H1 (cell line): ENCODE measurements around the gene CCDC7. TPM values are rescaled to one million over a fixed set of nuclear protein-coding genes. Genes with fewer than 3 reads are reported as not detected.

Source experiments
- CTCF ChIA-PET: fragments of 300-600 bp; sonication (Branson Sonifier 250); formaldehyde crosslinking; loops from one replicate; lab custom pipeline; 2021; ENCODE audit not compliant: partially characterized antibody; lab: Charles Lee
- POLR2A ChIA-PET: fragments of 300-600 bp; sonication (Branson Sonifier 250); formaldehyde crosslinking; loops from one replicate; lab custom pipeline; 2021; ENCODE audit warnings: inconsistent platforms; ENCODE audit not compliant: partially characterized antibody; lab: Charles Lee
- DNase-seq, 2 experiments: peaks; one replicate each; pipeline versions ENCODE4 v3.0.0 to v3.0.0-alpha.2; 2010 to 2022; ENCODE audit warnings: low spot score in 2 of 2, low read depth in 1 of 2, mixed read lengths in 1 of 2
- FAIRE-seq: peaks from 2 replicates; lab custom pipeline; 2011; peaks lifted over from hg19 to GRCh38; lab: Jason Lieb, UNC
- H2AFZ ChIP-seq: 2 replicates; pipeline ENCODE4 v1.8.1; 2012; ENCODE audit warnings: low read length, inconsistent platforms
- H2AK5ac ChIP-seq: 2 replicates; pipeline ENCODE4 v1.6.1; 2013; ENCODE audit warnings: low read depth, low read length
- H2BK120ac ChIP-seq: replicated peaks from 2 replicates; pipeline ENCODE3; 2013; ENCODE audit warnings: low read depth, low read length, inconsistent platforms
- H2BK12ac ChIP-seq: 2 replicates; pipeline ENCODE4 v1.6.1; 2013; ENCODE audit warnings: low read depth, low read length
- H2BK15ac ChIP-seq: 2 replicates; pipeline ENCODE4 v1.6.1; 2013; ENCODE audit warnings: low read length
- H2BK20ac ChIP-seq: 2 replicates; pipeline ENCODE4 v1.6.1; 2013; ENCODE audit warnings: low read length
- H2BK5ac ChIP-seq: 2 replicates; pipeline ENCODE4 v1.6.1; 2013; ENCODE audit warnings: low read depth, low read length
- H3K14ac ChIP-seq: 2 replicates; pipeline ENCODE4 v1.6.1; 2013; ENCODE audit warnings: inconsistent platforms; ENCODE audit not compliant: insufficient read length
- H3K18ac ChIP-seq: 2 replicates; pipeline ENCODE4 v1.6.1; 2013; ENCODE audit warnings: low read length; ENCODE audit errors: extremely low read depth
- H3K23ac ChIP-seq: 2 replicates; pipeline ENCODE4 v1.6.1; 2013; ENCODE audit warnings: inconsistent platforms; ENCODE audit not compliant: insufficient read length
- H3K23me2 ChIP-seq: 2 replicates; pipeline ENCODE4 v1.6.1; 2013; ENCODE audit warnings: low read depth, low read length
- H3K27ac ChIP-seq: 2 replicates; pipeline ENCODE4 v1.6.1; 2011; ENCODE audit warnings: low read depth, low read length, inconsistent platforms
- H3K27me3 ChIP-seq, 4 experiments: replicated peaks in 1 of 4; 1 replicate in 1 of 4; 2 replicates in 3 of 4; pipeline versions ENCODE4 v1.6.1 to v1.8.1; 2011 to 2013; ENCODE audit warnings: low read length in 3 of 4, mild to moderate bottlenecking in 3 of 4, inconsistent platforms in 2 of 4, mixed read lengths in 2 of 4, moderate library complexity in 1 of 4; ENCODE audit not compliant: control insufficient read depth in 3 of 4, insufficient read depth in 3 of 4; ENCODE audit errors: extremely low read depth in 1 of 4
- H3K36me3 ChIP-seq, 4 experiments: 2 replicates each; pipeline versions ENCODE4 v1.6.1 to v1.8.1; 2011 to 2013; ENCODE audit warnings: mild to moderate bottlenecking in 4 of 4, low read length in 3 of 4, moderate library complexity in 2 of 4, control low read depth in 1 of 4, inconsistent platforms in 1 of 4; ENCODE audit not compliant: insufficient read depth in 4 of 4, control insufficient read depth in 2 of 4
- H3K4ac ChIP-seq: replicated peaks from 2 replicates; pipeline ENCODE3; 2013; ENCODE audit warnings: low read length, low read depth, mixed read lengths, inconsistent platforms; ENCODE audit not compliant: insufficient read length
- H3K4me1 ChIP-seq, 4 experiments: replicated peaks in 1 of 4; 1 replicate in 1 of 4; 2 replicates in 3 of 4; pipeline versions ENCODE4 v1.6.1 to v1.8.1; 2011 to 2013; ENCODE audit warnings: low read length in 3 of 4, inconsistent platforms in 2 of 4, mixed read lengths in 1 of 4; ENCODE audit not compliant: insufficient read depth in 4 of 4, control insufficient read depth in 3 of 4
- H3K4me2 ChIP-seq, 2 experiments: 2 replicates each; pipeline versions ENCODE4 v1.6.1 to v1.8.1; 2011 to 2013; ENCODE audit warnings: low read depth in 2 of 2, low read length in 2 of 2, control low read depth in 1 of 2, inconsistent platforms in 1 of 2, mild to moderate bottlenecking in 1 of 2; ENCODE audit not compliant: insufficient read depth in 1 of 2
- H3K4me3 ChIP-seq, 4 experiments: fragments of 200-600, 300-600 bp in 1 of 4; sonication (generic), shearing (Covaris generic), sonication (Bioruptor Twin) in 1 of 4; 2 replicates each; pipeline versions ENCODE4 v1.5.1 to v1.8.1; 2011 to 2016; ENCODE audit warnings: low read length in 4 of 4, low read depth in 3 of 4, control low read depth in 2 of 4, inconsistent platforms in 2 of 4, mild to moderate bottlenecking in 2 of 4, mixed read lengths in 1 of 4, moderate library complexity in 1 of 4; ENCODE audit not compliant: insufficient read depth in 2 of 4; ENCODE audit errors: extremely low read depth in 1 of 4
- H3K56ac ChIP-seq: replicated peaks from 2 replicates; pipeline ENCODE3; 2013; ENCODE audit warnings: low read depth, mild to moderate bottlenecking, mixed read lengths, low read length, inconsistent platforms; ENCODE audit not compliant: insufficient read length
- H3K79me1 ChIP-seq: 2 replicates; pipeline ENCODE4 v1.6.1; 2013; ENCODE audit warnings: low read depth, low read length, control low read depth
- H3K79me2 ChIP-seq, 2 experiments: 2 replicates each; pipeline versions ENCODE4 v1.6.1 to v1.8.1; 2012 to 2013; ENCODE audit warnings: low read length in 2 of 2, mild to moderate bottlenecking in 2 of 2, inconsistent platforms in 1 of 2; ENCODE audit not compliant: insufficient read depth in 2 of 2, control insufficient read depth in 1 of 2
- H3K9ac ChIP-seq, 4 experiments: replicated peaks in 1 of 4; 1 replicate in 1 of 4; 2 replicates in 3 of 4; pipeline versions ENCODE4 v1.6.1 to v1.8.1; 2011 to 2013; ENCODE audit warnings: low read depth in 3 of 4, low read length in 3 of 4, control low read depth in 2 of 4, mild to moderate bottlenecking in 2 of 4, moderate library complexity in 2 of 4, inconsistent platforms in 1 of 4; ENCODE audit errors: extremely low read depth in 1 of 4
- H3K9me3 ChIP-seq, 2 experiments: 2 replicates each; pipeline versions ENCODE4 v1.6.1 to v1.8.1; 2012 to 2013; ENCODE audit warnings: mild to moderate bottlenecking in 2 of 2, moderate library complexity in 2 of 2, control low read depth in 1 of 2, inconsistent platforms in 1 of 2, low read depth in 1 of 2, low read length in 1 of 2, mixed read lengths in 1 of 2; ENCODE audit not compliant: insufficient read depth in 2 of 2
- H4K20me1 ChIP-seq, 2 experiments: replicated peaks in 1 of 2; 2 replicates each; pipeline versions ENCODE3 to v1.8.1; 2011 to 2013; ENCODE audit warnings: inconsistent platforms in 2 of 2, low read length in 2 of 2, mild to moderate bottlenecking in 1 of 2; ENCODE audit not compliant: insufficient read depth in 2 of 2, control insufficient read depth in 1 of 2
- H4K5ac ChIP-seq: 2 replicates; pipeline ENCODE4 v1.6.1; 2013; ENCODE audit warnings: low read length, low read depth, mixed read lengths, inconsistent platforms; ENCODE audit not compliant: insufficient read length
- H4K8ac ChIP-seq: 2 replicates; pipeline ENCODE4 v1.8.0; 2013; ENCODE audit warnings: mild to moderate bottlenecking, moderate library complexity, low read length, inconsistent platforms; ENCODE audit not compliant: insufficient read depth; ENCODE audit errors: extremely low read depth
- H4K91ac ChIP-seq: replicated peaks from 2 replicates; pipeline ENCODE3; 2013; ENCODE audit warnings: low read length, mixed read lengths, inconsistent platforms; ENCODE audit not compliant: insufficient read length
- CHD1 ChIP-seq: IDR thresholded peaks from 2 replicates; pipeline ENCODE4 v1.6.1; 2012; ENCODE audit warnings: low read depth, low read length, improper control_type of control experiment
- JUN ChIP-seq: IDR thresholded peaks from 2 replicates; pipeline ENCODE4 v1.6.1; 2011; ENCODE audit warnings: low read depth, mild to moderate bottlenecking, improper control_type of control experiment, low read length
- KDM4A ChIP-seq: IDR thresholded peaks from one replicate; pipeline ENCODE4 v1.7.1; 2012; ENCODE audit warnings: low read depth, mild to moderate bottlenecking, moderate library complexity, low read length, inconsistent platforms; ENCODE audit not compliant: severe bottlenecking
- RAD21 ChIP-seq, 2 experiments: IDR thresholded peaks in 1 of 2; conservative IDR thresholded peaks in 1 of 2; 2 replicates each; pipeline ENCODE4 v1.6.1; 2011; ENCODE audit warnings: low read depth in 2 of 2, low read length in 2 of 2, improper control_type of control experiment in 1 of 2, inconsistent platforms in 1 of 2, mild to moderate bottlenecking in 1 of 2, moderate library complexity in 1 of 2
- SIX5 ChIP-seq: IDR thresholded peaks from 2 replicates; pipeline ENCODE4 v1.6.1; 2011; ENCODE audit warnings: mild to moderate bottlenecking, low read depth, low read length
- SRF ChIP-seq: IDR thresholded peaks from 2 replicates; pipeline ENCODE4 v1.6.1; 2011; ENCODE audit warnings: mild to moderate bottlenecking, low read depth, low read length, moderate library complexity
- WGBS, 2 experiments: shearing (Covaris generic) in 1 of 2; methylation state at CpG; one replicate each; pipeline versions ENCODE4 v1.1.6 to v1.1.7; 2013 to 2015; ENCODE audit warnings: low lambda C conversion rate in 2 of 2, mixed read lengths in 2 of 2, inconsistent platforms in 1 of 2, low coverage in 1 of 2, missing lambda C conversion rate in 1 of 2; ENCODE audit not compliant: insufficient replicate concordance in 2 of 2, insufficient coverage in 1 of 2, insufficient read length in 1 of 2; ENCODE audit errors: extremely low coverage in 1 of 2, missing lambda C conversion rate in 1 of 2; 5-methylcytosine and 5-hydroxymethylcytosine counted together
- polyA plus RNA-seq, 7 experiments: library from polyadenylated mRNA; depleted of rRNA in 3 of 7; stranded (reverse) in 5 of 7; unstranded in 2 of 7; fragments of >200 nt in 5 of 7; fragments of 200-250 nt in 2 of 7; gene quantifications; 1 replicate in 5 of 7; 2 replicates in 1 of 7; 4 replicates in 1 of 7; pipeline versions ENCODE4 v1.2.1 to v1.2.3, GENCODE V29; 2011 to 2013; ENCODE audit warnings: missing spikeins in 2 of 7, mixed read lengths in 2 of 7
- total RNA-seq: library from RNA; stranded (reverse); fragmentation: NEBNext Ultra II Directional; extraction: Animal tissue kit (Norgen Biotek cat#: 25700); gene quantifications from 2 replicates; pipeline ENCODE4 v1.2.1, GENCODE V29; 2021

The CCDC7 gene
- total and polyA plus RNA-seq, 2 of the 8 experiments (the other 6 are each of a cell fraction or from before 2014, with no cell fraction given): 0.18 to 0.74 TPM

- Histone ChIP-seq H3K4me3 (no peak overlapping the region), H2BK120ac (no peak overlapping the region), H3K23ac (no peak overlapping the region), H3K56ac (no peak overlapping the region), H4K8ac (no peak overlapping the region), H2BK15ac (no peak overlapping the region), H3K14ac (no peak overlapping the region), H3K4me1 (no peaks in the 10 kb centered on the region), H4K91ac (no peak overlapping the region), H3K4me2 (no peak overlapping the region), H3K79me1 (no peaks in the 10 kb centered on the region), H3K79me2 (no peaks in the 10 kb centered on the region), H2AFZ (no peak overlapping the region), H2BK20ac (no peak overlapping the region), H4K5ac (no peak overlapping the region), H3K36me3 (no peaks in the 10 kb centered on the region), H4K20me1 (no peaks in the 10 kb centered on the region), H3K23me2 (no peaks in the 10 kb centered on the region), H3K27me3 (no peaks in the 10 kb centered on the region), H3K4ac (no peak overlapping the region), H3K9ac (no peak overlapping the region), H3K9me3 (no peaks in the 10 kb centered on the region), H2BK12ac (no peak overlapping the region), H3K18ac (no peak overlapping the region), H2BK5ac (no peak overlapping the region), H3K27ac (no peak overlapping the region), H2AK5ac (no peak overlapping the region)
- FAIRE-seq: no peak
- POLR2A ChIA-PET: no interaction called here
- TF ChIP-seq RAD21 (IDR thresholded peaks at IDR 0.05 in 1 of 2, conservative IDR thresholded peaks at IDR 0.05 in 1 of 2; ENCODE audit: low read depth in 2 of 2, low read length in 2 of 2) (no peak), KDM4A (no peak), CHD1 (no peak), JUN (no peak), SRF (no peak), SIX5 (no peak)
- no peak for DNase-seq
- CTCF ChIA-PET: no interaction called here
- 89% methylated on average over 4 of the region's 4 CpGs; no CpG with 5 or more reads in 1 of the 2 experiments for WGBS, 2 experiments
Observed at GRCh38 chr10:32454148-32454547, 8.2 kb downstream of the CCDC7 start.
